GM12875 (cell line): Measurements from ENCODE around the gene CACHD1.

Experiments
- H3K4me3 ChIP-seq: one replicate; pipeline ENCODE4 v1.5.1; 2011; ENCODE audit warnings: low read depth, low read length, control low read depth
- TF ChIP-seq, protein P1 (sequence below): IDR thresholded peaks from 2 replicates; pipeline ENCODE4 v1.5.1; 2011; ENCODE audit warnings: low read depth, mild to moderate bottlenecking, control low read depth, inconsistent platforms, low read length, moderate library complexity, borderline replicate concordance; ENCODE audit not compliant: insufficient read depth

Gene CACHD1

DNA sequence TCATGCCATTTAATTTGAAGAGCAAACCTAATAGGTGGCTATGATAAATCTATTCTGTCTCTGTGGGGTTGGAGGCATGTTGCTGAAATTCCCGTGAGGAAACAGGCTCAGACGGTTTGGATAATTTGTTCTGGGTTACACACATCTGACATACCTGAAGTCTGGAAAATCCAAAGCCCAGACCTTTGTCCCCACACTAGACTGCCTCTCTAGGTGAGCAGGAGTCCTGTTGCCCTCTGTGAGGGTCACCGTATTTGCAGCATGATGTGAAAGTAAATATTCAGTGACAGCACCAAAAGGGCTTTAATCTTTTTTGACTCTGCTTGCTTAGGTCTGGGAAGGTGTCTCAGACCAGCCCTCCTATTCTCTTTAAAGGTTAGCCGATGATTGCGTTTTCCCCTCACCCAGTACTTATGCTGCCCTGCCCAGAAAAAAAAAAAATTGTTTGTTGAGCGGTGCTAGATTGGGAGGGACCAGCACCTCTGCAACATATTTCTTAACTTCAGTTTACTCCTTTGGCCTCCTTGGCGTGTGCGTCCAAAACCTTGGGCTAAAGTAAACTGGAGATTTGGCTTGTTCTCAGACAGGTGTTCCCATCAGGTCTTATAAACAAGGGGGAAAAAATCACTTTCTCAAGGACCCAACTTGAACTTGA, 67.0 kb downstream of the CACHD1 start:
- no peak overlapping the region for H3K4me3 ChIP-seq
- TF ChIP-seq, protein P1, sequence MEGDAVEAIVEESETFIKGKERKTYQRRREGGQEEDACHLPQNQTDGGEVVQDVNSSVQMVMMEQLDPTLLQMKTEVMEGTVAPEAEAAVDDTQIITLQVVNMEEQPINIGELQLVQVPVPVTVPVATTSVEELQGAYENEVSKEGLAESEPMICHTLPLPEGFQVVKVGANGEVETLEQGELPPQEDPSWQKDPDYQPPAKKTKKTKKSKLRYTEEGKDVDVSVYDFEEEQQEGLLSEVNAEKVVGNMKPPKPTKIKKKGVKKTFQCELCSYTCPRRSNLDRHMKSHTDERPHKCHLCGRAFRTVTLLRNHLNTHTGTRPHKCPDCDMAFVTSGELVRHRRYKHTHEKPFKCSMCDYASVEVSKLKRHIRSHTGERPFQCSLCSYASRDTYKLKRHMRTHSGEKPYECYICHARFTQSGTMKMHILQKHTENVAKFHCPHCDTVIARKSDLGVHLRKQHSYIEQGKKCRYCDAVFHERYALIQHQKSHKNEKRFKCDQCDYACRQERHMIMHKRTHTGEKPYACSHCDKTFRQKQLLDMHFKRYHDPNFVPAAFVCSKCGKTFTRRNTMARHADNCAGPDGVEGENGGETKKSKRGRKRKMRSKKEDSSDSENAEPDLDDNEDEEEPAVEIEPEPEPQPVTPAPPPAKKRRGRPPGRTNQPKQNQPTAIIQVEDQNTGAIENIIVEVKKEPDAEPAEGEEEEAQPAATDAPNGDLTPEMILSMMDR: no peak

DNA sequence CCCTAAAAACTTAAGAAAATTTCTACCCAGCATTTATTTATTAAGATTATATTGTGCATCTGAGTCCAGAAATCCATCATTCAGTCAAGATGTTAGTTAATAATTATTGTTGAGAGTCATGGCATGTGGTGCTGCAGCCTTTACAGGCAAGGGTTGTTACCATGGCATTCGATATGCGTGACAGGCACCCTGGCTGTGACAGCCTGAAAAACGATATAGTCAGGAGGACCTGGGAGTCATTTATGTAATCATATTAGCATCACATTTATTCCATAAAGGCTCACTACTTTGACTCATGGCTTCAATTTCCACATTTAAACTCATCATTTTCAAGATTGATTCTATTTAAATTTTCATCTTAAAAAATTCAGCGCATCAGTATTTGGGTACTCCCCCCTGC, 68.0 kb downstream of the CACHD1 start:
- TF ChIP-seq, protein P1: no peak
- no peak overlapping the region for H3K4me3 ChIP-seq

DNA sequence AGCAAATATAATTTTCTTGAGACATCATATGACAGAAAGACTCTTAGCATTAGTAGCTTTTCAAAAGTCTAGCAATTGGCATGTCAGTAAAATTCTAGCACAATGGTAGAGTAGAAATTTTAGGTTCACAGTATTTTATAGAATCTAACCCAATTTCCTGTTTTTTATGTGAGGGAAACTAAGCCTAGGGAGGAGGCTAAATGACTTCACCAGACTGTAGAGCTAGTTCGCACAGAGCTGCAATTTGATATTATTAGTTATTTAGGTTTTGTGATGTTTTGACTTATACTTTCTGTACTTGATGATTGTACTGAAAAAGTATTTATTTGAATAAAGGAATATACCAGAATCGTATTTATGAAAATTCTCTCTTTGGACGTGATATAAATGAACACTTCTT, 68.5 kb downstream of the CACHD1 start:
- H3K4me3 ChIP-seq: no peak overlapping the region
- TF ChIP-seq, protein P1: no peak

DNA sequence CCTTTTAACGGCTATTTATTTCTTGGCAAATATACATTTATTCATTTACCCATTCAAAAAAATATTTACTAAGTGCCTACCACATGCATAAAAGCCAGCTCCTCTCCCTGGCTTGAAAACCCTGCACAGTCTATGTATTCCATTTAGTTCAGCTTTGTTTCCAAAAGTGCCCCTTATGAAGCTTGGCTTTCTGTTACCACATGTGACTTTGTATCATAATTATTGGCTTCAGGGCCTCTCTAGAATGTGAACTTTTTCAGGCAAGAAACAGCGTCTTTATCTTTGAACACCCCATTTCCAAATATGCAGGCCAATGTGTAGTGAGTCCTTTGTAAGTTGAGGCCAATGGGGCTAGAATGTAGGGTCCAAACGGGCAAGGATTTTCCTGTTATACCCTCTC, 69.4 kb downstream of the CACHD1 start:
- H3K4me3 ChIP-seq: no peak overlapping the region
- TF ChIP-seq, protein P1: no peak

DNA sequence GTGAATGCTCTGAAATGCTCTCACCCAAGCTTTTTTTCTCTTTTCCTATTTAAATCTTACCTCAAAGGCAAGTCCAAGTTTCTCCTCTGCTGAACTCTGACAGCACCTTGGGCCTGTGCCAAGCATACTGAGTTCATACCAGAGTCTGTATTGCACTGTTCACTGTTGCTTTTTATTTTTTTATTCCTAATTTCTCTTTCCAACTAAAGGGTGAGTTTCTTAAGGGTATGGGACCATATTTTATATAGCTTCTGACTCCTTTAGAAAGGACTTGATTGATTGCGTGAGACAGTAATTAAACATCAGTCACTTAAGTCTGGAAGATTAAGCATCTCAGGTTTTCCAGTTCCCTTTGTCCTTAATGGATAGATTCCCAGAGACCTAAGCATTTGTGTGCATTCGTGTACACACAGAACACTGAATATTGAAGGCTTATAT, 69.9 kb downstream of the CACHD1 start:
- no peak overlapping the region for H3K4me3 ChIP-seq
- TF ChIP-seq, protein P1: no peak

DNA sequence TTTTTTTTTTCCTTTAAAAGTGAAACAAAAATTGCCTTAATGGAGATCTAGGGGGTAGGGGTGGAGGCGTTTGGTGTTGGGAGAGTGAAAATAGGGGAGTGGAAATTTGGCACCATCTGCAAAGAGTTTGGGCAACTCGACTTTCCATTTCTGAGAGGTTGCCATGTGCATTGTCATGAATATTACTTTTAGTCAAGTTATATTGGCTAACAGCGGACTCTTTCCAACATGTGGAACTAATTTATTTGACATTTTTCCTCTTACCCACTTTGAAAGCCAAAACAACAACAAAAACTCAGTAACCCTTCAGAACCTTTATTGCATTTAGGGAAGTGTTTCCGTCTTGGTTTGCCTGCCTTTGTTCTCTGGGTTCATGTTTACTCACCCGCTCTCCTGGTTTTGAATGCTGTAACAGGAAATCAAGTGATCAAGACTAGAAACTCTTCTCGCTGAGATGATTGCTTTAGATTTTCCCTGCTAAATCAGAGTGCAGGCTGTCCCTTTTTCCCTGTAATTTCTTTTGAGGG, 70.4 kb downstream of the CACHD1 start:
- no peak overlapping the region for H3K4me3 ChIP-seq
- TF ChIP-seq, protein P1: no peak

DNA sequence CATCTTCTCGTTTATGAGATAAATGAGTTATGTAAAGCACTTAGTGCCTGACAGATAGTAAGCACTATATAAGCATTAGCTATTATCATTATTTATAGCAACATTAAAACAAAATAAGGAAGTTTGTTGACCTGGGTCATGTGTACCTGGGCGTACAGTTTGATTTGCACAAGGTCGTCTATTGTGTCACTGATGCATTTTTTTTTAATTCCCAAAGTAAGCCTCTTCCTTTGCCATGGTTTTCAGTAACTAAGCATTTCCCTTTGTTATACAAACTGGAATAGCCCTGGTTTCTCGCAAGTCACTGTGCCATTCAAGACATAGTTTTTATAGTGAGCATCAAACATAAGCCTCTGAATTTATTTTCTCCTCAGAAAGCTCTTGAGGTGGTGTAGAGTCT, 72.2 kb downstream of the CACHD1 start:
- TF ChIP-seq, protein P1: no peak
- no peak overlapping the region for H3K4me3 ChIP-seq
